Neural progenitor cell (in vitro differentiated cells): Measurements from ENCODE around the gene KATNBL1.

Source experiments
- CTCF ChIP-seq: fragments of 200-600 bp; sonication (generic); IDR thresholded peaks from 2 replicates; pipeline ENCODE4 v1.5.1; 2017; ENCODE audit warnings: antibody characterized with exemption, mild to moderate bottlenecking
- EZH2 ChIP-seq: fragments of 200-600 bp; sonication (generic); IDR thresholded peaks from 2 replicates; pipeline ENCODE4 v1.6.1; 2017; ENCODE audit warnings: antibody characterized with exemption, mild to moderate bottlenecking, moderate library complexity
- EZH2phosphoT487 ChIP-seq: fragments of 200-600 bp; sonication (generic); IDR thresholded peaks from 2 replicates; pipeline ENCODE4 v1.6.1; 2017; ENCODE audit warnings: antibody characterized with exemption

- TF ChIP-seq CTCF (no peak), EZH2phosphoT487 (no peak), EZH2 (no peak)
Measured at GRCh38 chr15:34216527-34217270, 6.8 kb upstream of the KATNBL1 start.
